22Rv1 (cell line): Measurements from ENCODE around the gene AP4E1.

ENCODE experiments used
- CTCF ChIP-seq: fragments of 450-650 bp; IDR thresholded peaks from 2 replicates; pipeline ENCODE4 v1.5.1; 2017; ENCODE audit warnings: mild to moderate bottlenecking
- ZFX ChIP-seq: fragments of 450-650 bp; IDR thresholded peaks from 2 replicates; pipeline ENCODE4 v1.6.1; 2017; ENCODE audit warnings: antibody characterized with exemption, borderline replicate concordance

- no peak for TF ChIP-seq CTCF
- TF ChIP-seq ZFX = no peak
These were observed 129.9 kb downstream of the AP4E1 start for GRCh38 chr15:51038162-51038973.
